HepG2 (cell line): Measurements from ENCODE around the gene CYLD. TPM values are rescaled to one million over a fixed set of nuclear protein-coding genes. Genes with fewer than 3 reads are reported as not detected.
A peak's percentile ranks its signal among the peaks of the same experiment; 100 is the strongest.

Experiments used
- GTF3A ChIP-seq: sonication (generic); formaldehyde crosslinking; conservative IDR thresholded peaks from 2 replicates; pipeline ENCODE4 v1.4.0; 2020; ENCODE audit warnings: mild to moderate bottlenecking, missing genetic modification reagents
- MAZ ChIP-seq, 2 experiments: sonication (generic) in 1 of 2; formaldehyde crosslinking in 1 of 2; IDR thresholded peaks; 2 replicates each; pipeline versions ENCODE4 v1.5.0 to v1.6.1; 2012 to 2020; ENCODE audit warnings: low read depth in 2 of 2, mild to moderate bottlenecking in 2 of 2, borderline replicate concordance in 1 of 2, improper control_type of control experiment in 1 of 2, low read length in 1 of 2, missing genetic modification reagents in 1 of 2, moderate library complexity in 1 of 2
- NFE2L2 ChIP-seq: fragments of 150-350 bp; IDR thresholded peaks from 2 replicates; pipeline ENCODE4 v1.6.1; 2014; ENCODE audit warnings: low read length
- NFYC ChIP-seq: IDR thresholded peaks from 2 replicates; pipeline ENCODE4 v1.6.1; 2016; ENCODE audit warnings: missing genetic modification reagents, missing compliant biosample characterization
- NR2F1 ChIP-seq, 2 experiments: fragments of 450-650 bp in 1 of 2; formaldehyde crosslinking in 1 of 2; IDR thresholded peaks; 2 replicates each; pipeline versions ENCODE4 v1.5.0 to v1.6.1; 2016 to 2020; ENCODE audit warnings: mild to moderate bottlenecking in 1 of 2, missing compliant biosample characterization in 1 of 2, missing genetic modification reagents in 1 of 2, moderate library complexity in 1 of 2
- NR2F6 ChIP-seq, 2 experiments: IDR thresholded peaks; 2 replicates each; pipeline ENCODE4 v1.6.1; 2016; ENCODE audit warnings: antibody characterized with exemption in 1 of 2, mild to moderate bottlenecking in 1 of 2
- POGZ ChIP-seq: sonication (generic); formaldehyde crosslinking; IDR thresholded peaks from 2 replicates; pipeline ENCODE4 v1.4.0; 2020; ENCODE audit warnings: mild to moderate bottlenecking, missing genetic modification reagents
- PPARG ChIP-seq: conservative IDR thresholded peaks from 2 replicates; pipeline ENCODE4 v1.6.1; 2016; ENCODE audit warnings: missing biosample characterization, missing genetic modification reagents
- SAP130 ChIP-seq: IDR thresholded peaks from 2 replicates; pipeline ENCODE4 v1.6.1; 2016; ENCODE audit warnings: low read depth
- SCMH1 ChIP-seq: sonication (generic); formaldehyde crosslinking; IDR thresholded peaks from 2 replicates; pipeline ENCODE4 v1.9.0; 2021; ENCODE audit warnings: missing genetic modification reagents, mild to moderate bottlenecking, borderline replicate concordance
- SMYD3 ChIP-seq: sonication (generic); formaldehyde crosslinking; IDR thresholded peaks from 2 replicates; pipeline ENCODE4 v1.8.1; 2023; ENCODE audit warnings: mild to moderate bottlenecking, missing genetic modification reagents
- ZNF124 ChIP-seq: sonication (generic); formaldehyde crosslinking; IDR thresholded peaks from 2 replicates; pipeline ENCODE4 v1.4.0; 2020; ENCODE audit warnings: missing genetic modification reagents
- ZNF446 ChIP-seq: sonication (generic); formaldehyde crosslinking; IDR thresholded peaks from 2 replicates; pipeline ENCODE4 v1.5.0; 2020; ENCODE audit warnings: mild to moderate bottlenecking, missing genetic modification reagents
- ZNF460 ChIP-seq: sonication (generic); formaldehyde crosslinking; IDR thresholded peaks from 2 replicates; pipeline ENCODE4 v1.5.1; 2020; ENCODE audit warnings: missing genetic modification reagents, mild to moderate bottlenecking, borderline replicate concordance
- ZNF703 ChIP-seq: sonication (generic); formaldehyde crosslinking; IDR thresholded peaks from 2 replicates; pipeline ENCODE4 v1.5.1; 2020; ENCODE audit warnings: missing genetic modification reagents, mild to moderate bottlenecking, moderate library complexity, borderline replicate concordance
- ZNF773 ChIP-seq: sonication (generic); formaldehyde crosslinking; IDR thresholded peaks from 2 replicates; pipeline ENCODE4 v1.4.0; 2020; ENCODE audit warnings: missing genetic modification reagents, borderline replicate concordance
- ZNF780A ChIP-seq: sonication (generic); formaldehyde crosslinking; IDR thresholded peaks from 2 replicates; pipeline ENCODE4 v1.8.0; 2022; ENCODE audit warnings: mild to moderate bottlenecking, missing genetic modification reagents, moderate library complexity
- polyA plus RNA-seq, 8 experiments: library from polyadenylated mRNA; depleted of rRNA in 3 of 8; stranded (reverse) in 7 of 8; unstranded in 1 of 8; fragments of >200 nt; fragmentation: Illumina TruSeq in 4 of 8; extraction: Trizol in 4 of 8; gene quantifications; 2 replicates each; pipeline versions ENCODE4 v1.2.1 to v1.2.3, GENCODE V29; 2011 to 2016; ENCODE audit warnings: low read depth in 4 of 8, missing spikeins in 1 of 8, mixed read lengths in 1 of 8; ENCODE audit not compliant: insufficient read depth in 1 of 8
- total RNA-seq, 5 experiments: library from RNA; depleted of rRNA; stranded (reverse); fragments of >200 nt; fragmentation: Illumina TruSeq; extraction: Trizol; gene quantifications; 2 replicates each; pipeline ENCODE4 v1.2.3, GENCODE V29; 2016; ENCODE audit warnings: low read depth in 1 of 5
- TF ChIP-seq, protein P1 (sequence below): IDR thresholded peaks from 2 replicates; pipeline ENCODE4 v1.6.1; 2016; ENCODE audit warnings: mild to moderate bottlenecking
- TF ChIP-seq, protein P2 (sequence below): fragments of 450-650 bp; IDR thresholded peaks from 2 replicates; pipeline ENCODE4 v1.6.1; 2016
- TF ChIP-seq, protein P3 (sequence below): sonication (generic); formaldehyde crosslinking; IDR thresholded peaks from 2 replicates; pipeline ENCODE4 v1.5.1; 2020; ENCODE audit warnings: missing genetic modification reagents, mild to moderate bottlenecking, borderline replicate concordance

Gene CYLD
- total and polyA plus RNA-seq, 2 of the 13 experiments (the other 11 are each of a cell fraction or from before 2014, with no cell fraction given) = 6.1 to 11.4 TPM

DNA sequence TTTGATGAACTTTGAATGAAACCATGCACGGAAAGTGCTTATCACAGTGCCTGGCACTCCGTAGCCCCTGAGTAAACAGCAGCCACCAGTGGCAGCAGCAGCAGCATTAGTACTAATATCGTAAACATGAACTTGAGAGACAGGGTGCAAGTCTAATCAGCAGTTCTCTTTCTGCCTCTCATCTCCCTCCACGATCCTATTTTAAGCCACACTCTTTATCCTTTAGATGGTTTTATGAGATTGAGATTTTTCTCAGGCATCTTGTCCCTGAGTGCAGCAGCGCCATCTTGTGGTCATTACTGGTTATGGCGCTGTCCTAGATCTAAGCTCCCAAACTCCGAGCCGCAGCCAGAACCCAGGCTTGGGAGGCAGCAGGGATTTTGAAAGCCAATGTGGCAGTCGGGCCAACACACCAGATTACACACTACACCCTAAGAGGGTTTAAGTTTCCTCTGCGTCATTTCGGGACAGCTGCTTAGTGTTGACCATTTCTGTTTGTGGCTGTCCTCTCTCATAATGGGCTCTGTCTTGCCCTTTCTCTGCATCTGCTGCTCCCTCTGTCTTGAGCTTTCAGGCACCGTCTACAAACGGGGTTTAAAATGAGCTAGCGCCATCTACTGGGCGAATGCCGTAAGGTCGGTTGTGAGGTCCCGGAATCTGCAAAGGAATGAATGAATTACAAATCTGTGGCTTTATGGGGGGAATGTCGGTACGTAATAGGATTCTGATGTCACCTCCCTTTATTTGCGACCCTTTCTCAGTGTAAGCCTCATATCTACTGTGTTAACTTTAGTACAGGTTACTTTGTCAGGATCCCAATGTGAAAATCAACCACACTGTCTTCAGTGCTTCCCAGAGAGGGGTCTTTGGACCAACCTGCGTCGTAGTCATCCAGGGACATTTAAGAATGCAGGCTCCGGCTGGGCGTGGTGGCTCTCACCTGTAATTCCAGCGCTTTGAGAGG lies 64.5 kb downstream of the CYLD start (continued):
- TF ChIP-seq, protein P1, sequence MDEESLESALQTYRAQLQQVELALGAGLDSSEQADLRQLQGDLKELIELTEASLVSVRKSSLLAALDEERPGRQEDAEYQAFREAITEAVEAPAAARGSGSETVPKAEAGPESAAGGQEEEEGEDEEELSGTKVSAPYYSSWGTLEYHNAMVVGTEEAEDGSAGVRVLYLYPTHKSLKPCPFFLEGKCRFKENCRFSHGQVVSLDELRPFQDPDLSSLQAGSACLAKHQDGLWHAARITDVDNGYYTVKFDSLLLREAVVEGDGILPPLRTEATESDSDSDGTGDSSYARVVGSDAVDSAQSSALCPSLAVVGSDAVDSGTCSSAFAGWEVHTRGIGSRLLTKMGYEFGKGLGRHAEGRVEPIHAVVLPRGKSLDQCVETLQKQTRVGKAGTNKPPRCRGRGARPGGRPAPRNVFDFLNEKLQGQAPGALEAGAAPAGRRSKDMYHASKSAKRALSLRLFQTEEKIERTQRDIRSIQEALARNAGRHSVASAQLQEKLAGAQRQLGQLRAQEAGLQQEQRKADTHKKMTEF = peak; percentile 62
- peak; percentile 44; the same call in 1 of the 2 replicates for TF ChIP-seq MAZ (IDR thresholded peaks at IDR 0.05; ENCODE audit: borderline replicate concordance, low read depth, low read length)
- no peak for TF ChIP-seq MAZ (CRISPR knock-in tag; IDR thresholded peaks at IDR 0.05; ENCODE audit: low read depth)
- TF ChIP-seq POGZ (CRISPR knock-in tag) = peak; percentile 56
- no peak; the same call in 1 of the 2 replicates for TF ChIP-seq NR2F6 (IDR thresholded peaks at IDR 0.05)
- TF ChIP-seq NR2F6 (CRISPR knock-in tag; IDR thresholded peaks at IDR 0.05) = no peak
- 0 out of 2 replicates have a peak, but pooled peaks have one; percentile 65 for TF ChIP-seq SMYD3 (CRISPR knock-in tag)
- TF ChIP-seq, protein P2, sequence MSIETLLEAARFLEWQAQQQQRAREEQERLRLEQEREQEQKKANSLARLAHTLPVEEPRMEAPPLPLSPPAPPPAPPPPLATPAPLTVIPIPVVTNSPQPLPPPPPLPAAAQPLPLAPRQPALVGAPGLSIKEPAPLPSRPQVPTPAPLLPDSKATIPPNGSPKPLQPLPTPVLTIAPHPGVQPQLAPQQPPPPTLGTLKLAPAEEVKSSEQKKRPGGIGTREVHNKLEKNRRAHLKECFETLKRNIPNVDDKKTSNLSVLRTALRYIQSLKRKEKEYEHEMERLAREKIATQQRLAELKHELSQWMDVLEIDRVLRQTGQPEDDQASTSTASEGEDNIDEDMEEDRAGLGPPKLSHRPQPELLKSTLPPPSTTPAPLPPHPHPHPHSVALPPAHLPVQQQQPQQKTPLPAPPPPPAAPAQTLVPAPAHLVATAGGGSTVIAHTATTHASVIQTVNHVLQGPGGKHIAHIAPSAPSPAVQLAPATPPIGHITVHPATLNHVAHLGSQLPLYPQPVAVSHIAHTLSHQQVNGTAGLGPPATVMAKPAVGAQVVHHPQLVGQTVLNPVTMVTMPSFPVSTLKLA = no peak
- TF ChIP-seq, protein P3, sequence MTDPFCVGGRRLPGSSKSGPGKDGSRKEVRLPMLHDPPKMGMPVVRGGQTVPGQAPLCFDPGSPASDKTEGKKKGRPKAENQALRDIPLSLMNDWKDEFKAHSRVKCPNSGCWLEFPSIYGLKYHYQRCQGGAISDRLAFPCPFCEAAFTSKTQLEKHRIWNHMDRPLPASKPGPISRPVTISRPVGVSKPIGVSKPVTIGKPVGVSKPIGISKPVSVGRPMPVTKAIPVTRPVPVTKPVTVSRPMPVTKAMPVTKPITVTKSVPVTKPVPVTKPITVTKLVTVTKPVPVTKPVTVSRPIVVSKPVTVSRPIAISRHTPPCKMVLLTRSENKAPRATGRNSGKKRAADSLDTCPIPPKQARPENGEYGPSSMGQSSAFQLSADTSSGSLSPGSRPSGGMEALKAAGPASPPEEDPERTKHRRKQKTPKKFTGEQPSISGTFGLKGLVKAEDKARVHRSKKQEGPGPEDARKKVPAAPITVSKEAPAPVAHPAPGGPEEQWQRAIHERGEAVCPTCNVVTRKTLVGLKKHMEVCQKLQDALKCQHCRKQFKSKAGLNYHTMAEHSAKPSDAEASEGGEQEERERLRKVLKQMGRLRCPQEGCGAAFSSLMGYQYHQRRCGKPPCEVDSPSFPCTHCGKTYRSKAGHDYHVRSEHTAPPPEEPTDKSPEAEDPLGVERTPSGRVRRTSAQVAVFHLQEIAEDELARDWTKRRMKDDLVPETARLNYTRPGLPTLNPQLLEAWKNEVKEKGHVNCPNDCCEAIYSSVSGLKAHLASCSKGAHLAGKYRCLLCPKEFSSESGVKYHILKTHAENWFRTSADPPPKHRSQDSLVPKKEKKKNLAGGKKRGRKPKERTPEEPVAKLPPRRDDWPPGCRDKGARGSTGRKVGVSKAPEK (CRISPR knock-in tag) = 0 out of 2 replicates have a peak, but pooled peaks have one; percentile 55
- no peak for TF ChIP-seq SCMH1 (CRISPR knock-in tag)
- TF ChIP-seq ZNF703 (CRISPR knock-in tag) = no peak
- TF ChIP-seq NFE2L2 = no peak
- peak; percentile 47 for TF ChIP-seq SAP130
- TF ChIP-seq ZNF773 (CRISPR knock-in tag) = no peak
- TF ChIP-seq ZNF124 (CRISPR knock-in tag) = no peak
- TF ChIP-seq PPARG (CRISPR knock-in tag) = no peak
- TF ChIP-seq ZNF446 (CRISPR knock-in tag) = no peak
- no peak for TF ChIP-seq NR2F1 (CRISPR knock-in tag; IDR thresholded peaks at IDR 0.05)
- no peak for TF ChIP-seq GTF3A (CRISPR knock-in tag)
- no peak for TF ChIP-seq ZNF460
- TF ChIP-seq ZNF780A (CRISPR knock-in tag) = no peak
- TF ChIP-seq NFYC = no peak
